Adrenal gland (tissue), 12 donors: ENCODE measurements around the gene CPB2. TPM values are rescaled to one million over a fixed set of nuclear protein-coding genes. Genes with fewer than 3 reads are reported as not detected.

Experiments
- DNase-seq, 7 donors: peaks; one replicate each; pipeline ENCODE4 v3.0.0-alpha.2; 2019 to 2020
- H3K27ac ChIP-seq, 5 donors: fragments of 200-600 bp; sonication (generic) in 4 of 5; 1 replicate in 3 of 5; 2 replicates in 2 of 5; pipeline versions ENCODE4 v1.5.1 to v1.8.0; 2016 to 2020; ENCODE audit warnings: mild to moderate bottlenecking in 1 of 5
- H3K27me3 ChIP-seq: fragments of 200-600 bp; 2 replicates; pipeline ENCODE4 v1.8.0; 2021
- H3K36me3 ChIP-seq, 2 donors: fragments of 200-600 bp; replicated peaks in 1 of 2; 1 replicate in 1 of 2; 2 replicates in 1 of 2; pipeline versions ENCODE4 v1.5.1 to v1.8.0; 2018 to 2022
- H3K4me1 ChIP-seq, 2 donors: fragments of 200-600 bp; replicated peaks in 1 of 2; 1 replicate in 1 of 2; 2 replicates in 1 of 2; pipeline versions ENCODE4 v1.5.1 to v1.8.0; 2018 to 2021
- H3K4me3 ChIP-seq, 4 donors: fragments of 200-600 bp; sonication (generic) in 3 of 4; one replicate each; pipeline ENCODE4 v1.5.1; 2016 to 2018
- H3K9me3 ChIP-seq, 3 donors: fragments of 200-600 bp; sonication (generic) in 1 of 3; replicated peaks in 1 of 3; 1 replicate in 2 of 3; 2 replicates in 1 of 3; pipeline versions ENCODE4 v1.5.1 to v1.8.0; 2016 to 2021
- POLR2A ChIP-seq, 2 donors: fragments of 450-650 bp; IDR thresholded peaks; one replicate each; pipeline ENCODE4 v1.6.1; 2017; ENCODE audit warnings: antibody characterized with exemption in 2 of 2, mild to moderate bottlenecking in 2 of 2, moderate library complexity in 1 of 2
- WGBS, 4 donors: extraction: QIAGEN DNeasy Blood & Tissue Kit in 2 of 4; methylation state at CpG; one replicate each; pipeline versions ENCODE4 v1.1.5 to v1.1.7; 2013 to 2017; 5-methylcytosine and 5-hydroxymethylcytosine counted together
- intact Hi-C, 2 donors: fragments of 100-400 bp; cut with DNase I; formaldehyde crosslinking; loops; one replicate each; pipeline versions ENCODE4 v1.14.1 to v1.15.0; 2022 to 2023
- polyA plus RNA-seq, 3 donors: library from polyadenylated mRNA; stranded (reverse); fragments of 200-250 nt in 2 of 3; fragments of 350-450 nt in 1 of 3; fragmentation: Illumina TruSeq in 1 of 3; extraction: RNeasy Lipid Tissue Mini Kit (QIAGEN cat#74804) in 1 of 3; gene quantifications; one replicate each; pipeline ENCODE4 v1.2.3, GENCODE V29; 2013 to 2014
- total RNA-seq, 9 donors: library from RNA; depleted of rRNA in 4 of 9; stranded (reverse); fragments of >200 nt in 4 of 9; fragments of 120-200 nt in 1 of 9; fragmentation: NEBNext Ultra II Directional in 1 of 9; extraction: Animal tissue kit (Norgen Biotek cat#: 25700) in 1 of 9; gene quantifications; one replicate each; pipeline versions ENCODE4 v1.1.0 to v1.2.4, GENCODE V29; 2013 to 2023
- TF ChIP-seq, protein P1 (sequence below), 6 experiments: fragments of 450-650 bp in 4 of 6; fragments of 200-600 bp in 2 of 6; sonication (generic) in 1 of 6; IDR thresholded peaks; 1 replicate in 5 of 6; 2 replicates in 1 of 6; pipeline versions ENCODE4 v1.5.1 to v1.8.0; 2016 to 2021; ENCODE audit warnings: antibody characterized with exemption in 6 of 6, mild to moderate bottlenecking in 2 of 6, moderate library complexity in 1 of 6
- donor health status: healthy with polysubstance abuse.
- donor health status: Bipolar disorder and iron deficiency.
- donor health status: DM: yes; HTN: yes; CAD: no.
- donor health status: DM: no; HTN: no; CAD: no.
- donor health status: DM: no; HTN: no; CAD: no.
- donor health status: DM: yes; HTN: yes; CAD: no.

The CPB2 gene
- total and polyA plus RNA-seq, 12 donors: 0.22 to 0.23 TPM; not detected in 10

DNA sequence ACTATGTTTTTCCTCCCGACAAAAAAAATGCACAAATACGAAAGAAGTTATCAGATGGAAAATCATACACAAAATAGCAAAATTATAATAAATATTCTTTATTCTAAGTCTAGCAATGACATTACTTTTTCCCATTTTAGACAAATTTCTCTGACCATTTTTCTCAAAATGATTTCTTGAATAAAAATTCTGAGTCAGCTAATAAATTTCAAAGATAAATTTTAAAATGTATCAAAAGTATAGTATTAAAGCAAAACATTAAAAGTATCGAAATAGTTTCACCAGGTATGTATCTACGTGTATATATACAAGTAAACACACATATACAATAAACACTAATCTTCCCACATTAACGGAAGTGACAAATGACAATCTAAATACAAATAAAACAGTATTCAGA lies 61.2 kb downstream of the CPB2 start:
- no peak overlapping the region for H3K4me3 ChIP-seq
- no peaks in the 10 kb centered on the region for H3K27me3 ChIP-seq
- peaks cover 0 to 20% of the 10 kb centered on the region in 2 donors for H3K4me1 ChIP-seq
- no peak overlapping the region for H3K27ac ChIP-seq
- no peak for DNase-seq
- TF ChIP-seq, protein P1, sequence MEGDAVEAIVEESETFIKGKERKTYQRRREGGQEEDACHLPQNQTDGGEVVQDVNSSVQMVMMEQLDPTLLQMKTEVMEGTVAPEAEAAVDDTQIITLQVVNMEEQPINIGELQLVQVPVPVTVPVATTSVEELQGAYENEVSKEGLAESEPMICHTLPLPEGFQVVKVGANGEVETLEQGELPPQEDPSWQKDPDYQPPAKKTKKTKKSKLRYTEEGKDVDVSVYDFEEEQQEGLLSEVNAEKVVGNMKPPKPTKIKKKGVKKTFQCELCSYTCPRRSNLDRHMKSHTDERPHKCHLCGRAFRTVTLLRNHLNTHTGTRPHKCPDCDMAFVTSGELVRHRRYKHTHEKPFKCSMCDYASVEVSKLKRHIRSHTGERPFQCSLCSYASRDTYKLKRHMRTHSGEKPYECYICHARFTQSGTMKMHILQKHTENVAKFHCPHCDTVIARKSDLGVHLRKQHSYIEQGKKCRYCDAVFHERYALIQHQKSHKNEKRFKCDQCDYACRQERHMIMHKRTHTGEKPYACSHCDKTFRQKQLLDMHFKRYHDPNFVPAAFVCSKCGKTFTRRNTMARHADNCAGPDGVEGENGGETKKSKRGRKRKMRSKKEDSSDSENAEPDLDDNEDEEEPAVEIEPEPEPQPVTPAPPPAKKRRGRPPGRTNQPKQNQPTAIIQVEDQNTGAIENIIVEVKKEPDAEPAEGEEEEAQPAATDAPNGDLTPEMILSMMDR (IDR thresholded peaks at IDR 0.05): no peak
- TF ChIP-seq POLR2A (IDR thresholded peaks at IDR 0.05): no peak
- WGBS, 4 donors: 95 to 97% (median 96%) methylated on average over 5 of the region's 5 CpGs
- peaks cover 0 to 22% of the 10 kb centered on the region in 2 donors for H3K36me3 ChIP-seq
- intact Hi-C loops: no loop called here
- no peaks in the 10 kb centered on the region for H3K9me3 ChIP-seq

DNA sequence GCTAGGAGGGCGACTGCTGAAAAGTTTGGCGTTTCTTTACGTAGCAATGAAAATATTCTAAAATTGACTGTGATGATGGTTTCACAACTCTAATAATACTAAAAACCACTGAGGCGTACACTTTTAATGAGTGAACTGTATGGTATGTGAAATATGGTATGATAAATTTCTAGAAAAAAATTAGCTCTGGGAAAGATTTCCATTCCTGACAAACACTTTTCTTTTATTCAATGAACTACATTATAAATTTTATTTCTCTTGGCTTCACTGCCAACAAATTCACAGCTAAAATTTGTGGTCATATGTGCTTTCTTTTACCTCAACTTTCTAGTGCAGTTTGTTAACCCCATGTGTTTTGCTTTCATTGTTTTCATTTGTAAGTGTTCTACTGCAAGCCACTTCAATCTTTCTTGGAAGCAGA lies 63.4 kb downstream of the CPB2 start:
- WGBS, 4 donors: 90 to 93% (median 92%) methylated on average over 4 of the region's 4 CpGs
- Histone ChIP-seq H3K4me1 (peaks cover 0 to 11% of the 10 kb centered on the region in 2 donors), H3K4me3 (no peak overlapping the region), H3K27ac (no peak overlapping the region), H3K36me3 (peaks cover 0 to 32% of the 10 kb centered on the region in 2 donors), H3K27me3 (no peaks in the 10 kb centered on the region), H3K9me3 (no peaks in the 10 kb centered on the region)
- intact Hi-C loops: no loop called here
- TF ChIP-seq, protein P1 (IDR thresholded peaks at IDR 0.05): no peak
- no peak for TF ChIP-seq POLR2A (IDR thresholded peaks at IDR 0.05)
- DNase-seq: no peak

DNA sequence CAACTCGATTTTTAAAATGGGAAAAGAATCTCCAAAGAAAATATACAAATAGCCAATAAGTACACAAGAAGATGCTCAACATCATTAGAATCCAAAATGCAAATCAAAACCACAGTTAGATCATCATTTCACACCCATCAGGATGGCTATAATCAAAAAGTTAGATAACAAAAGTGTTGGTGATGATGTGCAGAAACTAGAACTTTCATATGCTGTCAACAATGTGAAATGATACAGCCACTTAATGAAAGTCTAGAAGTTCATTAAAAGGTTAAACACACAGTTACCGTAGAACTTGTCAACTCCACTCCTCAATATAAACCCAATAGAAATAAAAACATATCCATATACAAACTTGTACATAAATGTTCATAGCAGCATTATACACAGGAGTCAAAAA lies 64.1 kb downstream of the CPB2 start:
- no peak for DNase-seq
- Histone ChIP-seq H3K27me3 (no peaks in the 10 kb centered on the region), H3K27ac (no peak overlapping the region), H3K4me3 (no peak overlapping the region), H3K4me1 (peaks cover 0 to 11% of the 10 kb centered on the region in 2 donors), H3K9me3 (no peaks in the 10 kb centered on the region), H3K36me3 (peaks cover 0 to 32% of the 10 kb centered on the region in 2 donors)
- intact Hi-C loops: no loop called here
- no peak for TF ChIP-seq POLR2A (IDR thresholded peaks at IDR 0.05)
- WGBS, 4 donors: 76 to 80% (median 79%) methylated on average over 2 of the region's 2 CpGs

DNA sequence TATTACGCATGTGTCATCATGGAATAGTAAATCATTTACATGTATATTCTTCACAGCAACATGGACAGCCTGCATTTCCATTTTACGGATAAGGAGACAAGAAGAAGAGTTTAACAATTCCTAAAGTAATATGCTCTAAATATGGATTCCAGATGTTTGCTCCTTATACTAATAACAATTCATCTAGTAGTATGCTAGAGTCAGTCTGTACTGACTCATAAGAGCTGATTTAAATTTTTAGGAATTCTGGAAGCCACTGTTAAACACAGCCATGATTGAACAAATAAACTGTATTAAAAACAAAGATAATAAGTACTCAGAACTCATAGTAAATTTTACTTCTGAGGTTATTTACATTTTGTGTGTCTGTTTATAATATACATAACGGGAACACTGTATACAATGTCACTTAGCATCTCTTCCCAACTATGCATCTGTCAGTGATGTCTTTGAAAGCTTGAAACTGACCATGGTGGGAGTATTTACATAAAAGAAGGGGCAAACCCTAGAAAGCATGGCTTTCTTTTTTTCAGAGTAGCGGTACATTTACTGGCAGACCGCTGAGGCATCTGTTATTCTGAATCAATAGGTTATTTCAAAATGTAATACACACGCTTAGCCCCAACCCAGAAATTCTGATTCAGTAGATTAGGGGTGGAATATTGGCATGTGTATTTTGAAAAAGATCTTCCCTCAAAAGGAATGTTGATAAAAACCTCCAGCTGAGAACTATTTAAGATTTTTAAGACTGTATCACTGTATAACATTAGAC lies 65.2 kb downstream of the CPB2 start:
- no peak overlapping the region for H3K27ac ChIP-seq
- intact Hi-C loops: no loop called here
- WGBS, 4 donors: 96 to 99% (median 97%) methylated on average over 6 of the region's 6 CpGs

More for the DNA sequence above, 65.2 kb downstream of the CPB2 start:
- Histone ChIP-seq H3K9me3 (no peaks in the 10 kb centered on the region), H3K27me3 (no peaks in the 10 kb centered on the region), H3K36me3 (peaks cover 0 to 32% of the 10 kb centered on the region in 2 donors), H3K4me1 (peaks cover 0 to under 1% of the 10 kb centered on the region in 2 donors), H3K4me3 (no peak overlapping the region)
- TF ChIP-seq, protein P1 (IDR thresholded peaks at IDR 0.05): no peak
- TF ChIP-seq POLR2A (IDR thresholded peaks at IDR 0.05): no peak
- no peak for DNase-seq
